H9 (cell line): ENCODE results near the gene MAP7D3. TPM values are rescaled to one million over a fixed set of nuclear protein-coding genes. Genes with fewer than 3 reads are reported as not detected.

Source experiments
- DNase-seq: peaks from one replicate; pipeline ENCODE4 v3.0.0-alpha.2; 2017
- H2AFZ ChIP-seq: one replicate; pipeline ENCODE4 v1.6.1; 2013; ENCODE audit warnings: mild to moderate bottlenecking, low read length, control low read depth, moderate library complexity
- H2AK5ac ChIP-seq: 2 replicates; pipeline ENCODE4 v1.6.1; 2013; ENCODE audit warnings: low read length, control low read depth, mixed read lengths; ENCODE audit not compliant: insufficient read length
- H2BK120ac ChIP-seq: one replicate; pipeline ENCODE4 v1.6.1; 2013; ENCODE audit warnings: low read depth, mild to moderate bottlenecking, low read length, control low read depth, inconsistent platforms; ENCODE audit not compliant: poor library complexity, severe bottlenecking
- H2BK12ac ChIP-seq: 2 replicates; pipeline ENCODE4 v1.6.1; 2013; ENCODE audit warnings: low read length, control low read depth, mixed read lengths, low read depth; ENCODE audit not compliant: insufficient read length
- H2BK15ac ChIP-seq: 2 replicates; pipeline ENCODE4 v1.6.1; 2013; ENCODE audit warnings: low read depth, low read length, control low read depth
- H2BK20ac ChIP-seq: one replicate; pipeline ENCODE4 v1.6.1; 2013; ENCODE audit warnings: low read depth, mild to moderate bottlenecking, low read length, control low read depth, inconsistent platforms; ENCODE audit not compliant: poor library complexity, severe bottlenecking
- H2BK5ac ChIP-seq: 2 replicates; pipeline ENCODE4 v1.6.1; 2013; ENCODE audit warnings: low read length, control low read depth, mixed read lengths; ENCODE audit not compliant: insufficient read length
- H3K14ac ChIP-seq: 2 replicates; pipeline ENCODE4 v1.6.1; 2013; ENCODE audit warnings: low read length, control low read depth; ENCODE audit not compliant: insufficient read depth
- H3K18ac ChIP-seq: 2 replicates; pipeline ENCODE4 v1.6.1; 2013; ENCODE audit warnings: low read depth, mild to moderate bottlenecking, mixed read lengths, low read length, control low read depth; ENCODE audit not compliant: insufficient read length
- H3K23ac ChIP-seq: 2 replicates; pipeline ENCODE4 v1.6.1; 2013; ENCODE audit warnings: low read length, control low read depth, mixed read lengths, low read depth; ENCODE audit not compliant: insufficient read length
- H3K23me2 ChIP-seq: 2 replicates; pipeline ENCODE4 v1.6.1; 2013; ENCODE audit warnings: low read depth, mild to moderate bottlenecking, mixed read lengths, low read length, control low read depth; ENCODE audit not compliant: insufficient read length, poor library complexity, severe bottlenecking
- H3K27ac ChIP-seq: 2 replicates; pipeline ENCODE4 v1.5.1; 2013; ENCODE audit warnings: low read length, control low read depth, mixed read lengths, low read depth; ENCODE audit not compliant: insufficient read length
- H3K27me3 ChIP-seq: 2 replicates; pipeline ENCODE4 v1.6.1; 2013; ENCODE audit warnings: low read length, control low read depth, inconsistent platforms; ENCODE audit not compliant: insufficient read depth
- H3K4ac ChIP-seq: 2 replicates; pipeline ENCODE4 v1.6.1; 2013; ENCODE audit warnings: low read depth, mild to moderate bottlenecking, control low read depth, inconsistent platforms, low read length, moderate library complexity
- H3K4me1 ChIP-seq: 2 replicates; pipeline ENCODE4 v1.6.1; 2013; ENCODE audit warnings: low read length, control low read depth, inconsistent platforms; ENCODE audit not compliant: insufficient read depth
- H3K4me2 ChIP-seq: 2 replicates; pipeline ENCODE4 v1.6.1; 2013; ENCODE audit warnings: low read length, control low read depth, mixed read lengths; ENCODE audit not compliant: insufficient read length, insufficient read depth
- H3K56ac ChIP-seq: 2 replicates; pipeline ENCODE4 v1.6.1; 2013; ENCODE audit warnings: low read depth, mild to moderate bottlenecking, mixed read lengths, low read length, control low read depth; ENCODE audit not compliant: insufficient read length
- H3K79me1 ChIP-seq: 2 replicates; pipeline ENCODE4 v1.6.1; 2013; ENCODE audit warnings: low read depth, mild to moderate bottlenecking, moderate library complexity, low read length, control low read depth, inconsistent platforms; ENCODE audit not compliant: insufficient read depth, poor library complexity, severe bottlenecking
- H3K79me2 ChIP-seq: 2 replicates; pipeline ENCODE4 v1.6.1; 2013; ENCODE audit warnings: low read length, control low read depth, inconsistent platforms; ENCODE audit not compliant: insufficient read depth
- H3K9ac ChIP-seq: 2 replicates; pipeline ENCODE4 v1.6.1; 2013; ENCODE audit warnings: low read length, control low read depth, mixed read lengths; ENCODE audit not compliant: insufficient read length; ENCODE audit errors: extremely low read depth
- H3K9me3 ChIP-seq: one replicate; pipeline ENCODE4 v1.6.1; 2013; ENCODE audit warnings: low read depth, low read length, inconsistent platforms; ENCODE audit not compliant: control insufficient read depth
- H3T11ph ChIP-seq: one replicate; pipeline ENCODE4 v1.6.1; 2013; ENCODE audit warnings: mild to moderate bottlenecking, low read length, control low read depth, inconsistent platforms
- H4K20me1 ChIP-seq: one replicate; pipeline ENCODE4 v1.6.1; 2013; ENCODE audit not compliant: control insufficient read depth, insufficient read length, insufficient read depth
- H4K5ac ChIP-seq: 2 replicates; pipeline ENCODE4 v1.6.1; 2013; ENCODE audit warnings: low read depth, mild to moderate bottlenecking, mixed read lengths, low read length, control low read depth; ENCODE audit not compliant: insufficient read length
- H4K8ac ChIP-seq: replicated peaks from 2 replicates; pipeline ENCODE4 v1.6.1; 2013; ENCODE audit warnings: low read length, control low read depth, mixed read lengths, low read depth; ENCODE audit not compliant: insufficient read length
- H4K91ac ChIP-seq: 2 replicates; pipeline ENCODE4 v1.6.1; 2013; ENCODE audit warnings: low read depth, mild to moderate bottlenecking, moderate library complexity, mixed read lengths, low read length, control low read depth; ENCODE audit not compliant: insufficient read length
- H3K27ac Mint-ChIP-seq, 3 experiments: 2 replicates in 2 of 3; 3 replicates in 1 of 3; pipeline ENCODE4 v1.8.0; 2020 to 2021; ENCODE audit warnings: mixed read lengths in 3 of 3, mild to moderate bottlenecking in 1 of 3, moderate library complexity in 1 of 3
- H3K27me3 Mint-ChIP-seq: 2 replicates; pipeline ENCODE4 v1.8.0; 2021; ENCODE audit warnings: low read depth, mild to moderate bottlenecking, moderate library complexity, mixed read lengths
- H3K36me3 Mint-ChIP-seq, 3 experiments: 2 replicates in 2 of 3; 3 replicates in 1 of 3; pipeline ENCODE4 v1.8.0; 2020 to 2021; ENCODE audit warnings: low read depth in 3 of 3, mixed read lengths in 3 of 3; ENCODE audit not compliant: insufficient read depth in 1 of 3
- H3K4me1 Mint-ChIP-seq, 2 experiments: 2 replicates each; pipeline ENCODE4 v1.8.0; 2020; ENCODE audit warnings: mixed read lengths in 2 of 2
- H3K4me3 Mint-ChIP-seq, 2 experiments: 2 replicates in 1 of 2; 3 replicates in 1 of 2; pipeline ENCODE4 v1.8.0; 2020 to 2021; ENCODE audit warnings: mild to moderate bottlenecking in 2 of 2, mixed read lengths in 2 of 2, moderate library complexity in 1 of 2
- H3K9me3 Mint-ChIP-seq, 2 experiments: 2 replicates in 1 of 2; 3 replicates in 1 of 2; pipeline ENCODE4 v1.8.0; 2020; ENCODE audit warnings: mild to moderate bottlenecking in 2 of 2, mixed read lengths in 2 of 2, moderate library complexity in 1 of 2
- WGBS: extraction: QIAGEN DNeasy Blood & Tissue Kit; methylation state at CpG from one replicate; pipeline ENCODE4 v1.1.7; 2013; ENCODE audit warnings: missing lambda C conversion rate, low lambda C conversion rate, mixed read lengths; ENCODE audit not compliant: insufficient read length; ENCODE audit errors: extremely low coverage; 5-methylcytosine and 5-hydroxymethylcytosine counted together
- total RNA-seq: library from RNA; stranded (reverse); gene quantifications from 2 replicates; pipeline ENCODE4 v1.2.1, GENCODE V29; 2021
- TF ChIP-seq, protein P1 (sequence below): fragments of 200-600 bp; sonication (generic); conservative IDR thresholded peaks from 3 replicates; pipeline ENCODE4 v1.8.0; 2021; ENCODE audit warnings: antibody characterized with exemption, mild to moderate bottlenecking

The MAP7D3 gene
- total RNA-seq, 1 experiment from 2014 or later, result 15.2 TPM

DNA sequence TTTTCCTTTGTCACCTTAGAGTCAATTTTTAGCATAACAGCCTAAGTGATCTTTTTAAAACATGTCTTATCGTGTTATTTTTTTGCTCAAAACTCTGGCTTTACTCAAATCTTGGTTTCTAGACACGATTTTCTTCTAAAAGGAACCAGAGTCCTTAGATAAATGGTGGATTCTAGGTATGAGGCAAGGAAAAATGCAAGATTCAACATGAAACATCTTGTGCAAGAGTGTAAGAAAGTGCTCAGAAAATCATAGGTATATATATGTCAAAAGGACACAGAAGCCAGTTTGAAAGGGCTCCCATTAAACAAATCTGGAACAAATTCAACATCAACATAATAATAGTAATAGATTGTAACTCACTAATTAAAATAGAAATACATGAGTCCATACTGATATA, 41.5 kb upstream of the MAP7D3 start:
- peaks cover 19% of the 10 kb centered on the region for H3K9me3 ChIP-seq
- H2BK15ac ChIP-seq, result no peak overlapping the region
- no peak overlapping the region for H3K56ac ChIP-seq
- Mint-ChIP-seq H3K4me1 (peaks cover 0 to 4% of the 10 kb centered on the region in 2 experiments; a peak in 1 of 4 replicates), H3K4me3 (no peak overlapping the region), H3K36me3 (peaks cover 0 to 4% (median 0%) of the 10 kb centered on the region in 3 experiments; a peak in 2 of 7 replicates), H3K27me3 (no peaks in the 10 kb centered on the region; the same call in none of the 2 replicates), H3K27ac (no peak overlapping the region), H3K9me3 (peaks cover 56 to 65% of the 10 kb centered on the region in 2 experiments)
- H3K4me2 ChIP-seq, result no peak overlapping the region
- H3K23ac ChIP-seq, result no peak overlapping the region
- H3K4me1 ChIP-seq, result no peaks in the 10 kb centered on the region
- WGBS, result no CpG with 5 or more reads among the region's 2 CpGs
- TF ChIP-seq, protein P1, sequence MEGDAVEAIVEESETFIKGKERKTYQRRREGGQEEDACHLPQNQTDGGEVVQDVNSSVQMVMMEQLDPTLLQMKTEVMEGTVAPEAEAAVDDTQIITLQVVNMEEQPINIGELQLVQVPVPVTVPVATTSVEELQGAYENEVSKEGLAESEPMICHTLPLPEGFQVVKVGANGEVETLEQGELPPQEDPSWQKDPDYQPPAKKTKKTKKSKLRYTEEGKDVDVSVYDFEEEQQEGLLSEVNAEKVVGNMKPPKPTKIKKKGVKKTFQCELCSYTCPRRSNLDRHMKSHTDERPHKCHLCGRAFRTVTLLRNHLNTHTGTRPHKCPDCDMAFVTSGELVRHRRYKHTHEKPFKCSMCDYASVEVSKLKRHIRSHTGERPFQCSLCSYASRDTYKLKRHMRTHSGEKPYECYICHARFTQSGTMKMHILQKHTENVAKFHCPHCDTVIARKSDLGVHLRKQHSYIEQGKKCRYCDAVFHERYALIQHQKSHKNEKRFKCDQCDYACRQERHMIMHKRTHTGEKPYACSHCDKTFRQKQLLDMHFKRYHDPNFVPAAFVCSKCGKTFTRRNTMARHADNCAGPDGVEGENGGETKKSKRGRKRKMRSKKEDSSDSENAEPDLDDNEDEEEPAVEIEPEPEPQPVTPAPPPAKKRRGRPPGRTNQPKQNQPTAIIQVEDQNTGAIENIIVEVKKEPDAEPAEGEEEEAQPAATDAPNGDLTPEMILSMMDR, result no peak
- no peak overlapping the region for H3K27ac ChIP-seq
- no peak overlapping the region for H4K8ac ChIP-seq
- no peak for DNase-seq
- H3K14ac ChIP-seq, result no peak overlapping the region
- H4K20me1 ChIP-seq, result no peaks in the 10 kb centered on the region
- H4K5ac ChIP-seq, result no peak overlapping the region
- no peaks in the 10 kb centered on the region for H3K27me3 ChIP-seq
- H3K4ac ChIP-seq, result no peak overlapping the region
- H2AFZ ChIP-seq, result no peak overlapping the region
- no peak overlapping the region for H2BK120ac ChIP-seq
- H3K79me2 ChIP-seq, result no peaks in the 10 kb centered on the region
- no peak overlapping the region for H3K9ac ChIP-seq
- no peak overlapping the region for H3K18ac ChIP-seq
- H2BK12ac ChIP-seq, result no peak overlapping the region
- no peak overlapping the region for H3T11ph ChIP-seq
- H2AK5ac ChIP-seq, result no peak overlapping the region
- H3K79me1 ChIP-seq, result no peaks in the 10 kb centered on the region
- H4K91ac ChIP-seq, result no peak overlapping the region
- H3K23me2 ChIP-seq, result no peaks in the 10 kb centered on the region
- H2BK20ac ChIP-seq, result no peak overlapping the region
- H2BK5ac ChIP-seq, result no peak overlapping the region
